Activated CD4-positive, alpha-beta memory T cell treated with anti-CD3 and anti-CD28 coated beads for 36 hours (primary cell): ENCODE results near the gene PDLIM4. TPM values are rescaled to one million over a fixed set of nuclear protein-coding genes. Genes with fewer than 3 reads are reported as not detected.

Source experiments
- CTCF ChIA-PET: fragments of 350-600 bp; sonication (Branson Sonifier 250); formaldehyde crosslinking; loops from one replicate; lab custom pipeline; 2021; ENCODE audit warnings: antibody characterized with exemption, inconsistent platforms; lab: Charles Lee
- POLR2A ChIA-PET: fragments of 350-600 bp; sonication (Branson Sonifier 250); formaldehyde crosslinking; loops from one replicate; lab custom pipeline; 2021; ENCODE audit warnings: antibody characterized with exemption; lab: Charles Lee
- DNase-seq: peaks from one replicate; pipeline ENCODE4 v3.0.0-alpha.2; 2020
- H3K27ac Mint-ChIP-seq: one replicate; pipeline ENCODE4 v1.8.0; 2021; ENCODE audit warnings: mixed read lengths
- H3K27me3 Mint-ChIP-seq: one replicate; pipeline ENCODE4 v1.8.0; 2021; ENCODE audit warnings: mixed read lengths
- H3K36me3 Mint-ChIP-seq: one replicate; pipeline ENCODE4 v1.8.0; 2021; ENCODE audit warnings: mixed read lengths
- H3K4me1 Mint-ChIP-seq: one replicate; pipeline ENCODE4 v1.8.0; 2021; ENCODE audit warnings: low read depth, mixed read lengths
- H3K4me3 Mint-ChIP-seq: one replicate; pipeline ENCODE4 v1.8.0; 2021; ENCODE audit warnings: mild to moderate bottlenecking, mixed read lengths
- H3K9me3 Mint-ChIP-seq: one replicate; pipeline ENCODE4 v1.8.0; 2021; ENCODE audit warnings: mixed read lengths
- intact Hi-C: fragments of 100-400 bp; cut with micrococcal nuclease; formaldehyde crosslinking; loops from one replicate; pipeline ENCODE4 v1.15.1; 2023
- total RNA-seq, 2 experiments: library from RNA; stranded (reverse); gene quantifications; one replicate each; pipeline ENCODE4 v1.2.3, GENCODE V29; 2021

The PDLIM4 gene
- total RNA-seq, 2 experiments from 2014 or later = not detected

GRCh38 chr5:132256783-132257130 is 739 bp upstream of the PDLIM4 start:
- DNase-seq = no peak
- no peak overlapping the region for H3K4me3 Mint-ChIP-seq
- H3K27me3 Mint-ChIP-seq = peaks cover 13% of the 10 kb centered on the region
- CTCF ChIA-PET = interaction anchor here (1.1 kb wide), 1 partner anchor 194 kb away, joined by 3 read pairs; no protein-coding TSS in a partner anchor
- H3K27ac Mint-ChIP-seq = no peak overlapping the region
- peaks cover 15% of the 10 kb centered on the region for H3K4me1 Mint-ChIP-seq
- POLR2A ChIA-PET = no interaction called here
- H3K36me3 Mint-ChIP-seq = no peaks in the 10 kb centered on the region
- intact Hi-C loops = no loop called here
- no peaks in the 10 kb centered on the region for H3K9me3 Mint-ChIP-seq

DNA sequence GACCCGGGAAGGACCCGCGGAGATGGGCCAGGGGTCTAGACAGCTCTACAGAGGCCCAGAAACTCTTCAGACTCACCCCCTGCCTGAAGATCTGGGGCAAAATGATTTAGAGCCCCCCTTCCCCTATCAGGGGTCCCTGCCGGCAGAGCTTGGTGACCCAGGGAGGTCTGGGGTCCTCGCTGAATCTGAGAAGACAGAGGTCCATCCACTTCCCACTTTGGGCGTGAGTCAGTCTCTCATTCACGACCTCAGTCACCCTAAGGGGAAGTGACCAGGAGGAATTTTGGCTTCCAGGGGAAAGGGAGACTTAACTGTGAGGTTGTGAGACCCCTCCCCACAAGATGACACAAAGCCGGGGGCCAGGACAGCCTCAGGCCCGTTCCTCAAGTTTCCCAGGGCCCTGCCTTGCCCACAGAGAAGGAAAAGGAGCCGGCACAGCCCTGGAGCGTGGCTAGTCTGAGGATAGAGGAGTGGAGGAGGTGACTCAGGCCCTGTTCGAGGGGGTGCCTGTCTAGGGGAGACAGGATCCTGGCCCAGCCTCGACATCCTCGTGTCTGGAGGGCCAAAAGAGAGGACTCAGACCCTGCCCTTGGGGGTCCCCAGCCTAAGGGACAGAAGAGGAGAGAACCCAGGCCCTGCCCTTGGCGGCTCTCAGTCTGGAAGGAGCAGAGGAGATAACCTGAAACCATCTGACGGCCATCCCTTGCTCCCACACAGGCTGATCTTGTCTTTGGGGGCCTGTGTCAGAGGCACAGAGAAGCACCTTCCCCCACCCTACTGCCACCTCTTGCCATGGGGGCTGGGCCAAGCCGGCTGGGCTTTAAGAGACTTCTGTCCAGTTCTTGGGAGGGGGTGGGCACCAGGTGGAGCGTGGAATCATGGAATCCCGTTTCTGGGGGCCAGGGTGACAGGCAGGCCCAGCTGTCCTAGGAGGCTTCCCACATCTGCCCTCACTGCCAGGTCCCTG is 889 bp downstream of the PDLIM4 start:
- ChIA-PET CTCF (no interaction called here), POLR2A (no interaction called here)
- H3K9me3 Mint-ChIP-seq = no peaks in the 10 kb centered on the region

DNA sequence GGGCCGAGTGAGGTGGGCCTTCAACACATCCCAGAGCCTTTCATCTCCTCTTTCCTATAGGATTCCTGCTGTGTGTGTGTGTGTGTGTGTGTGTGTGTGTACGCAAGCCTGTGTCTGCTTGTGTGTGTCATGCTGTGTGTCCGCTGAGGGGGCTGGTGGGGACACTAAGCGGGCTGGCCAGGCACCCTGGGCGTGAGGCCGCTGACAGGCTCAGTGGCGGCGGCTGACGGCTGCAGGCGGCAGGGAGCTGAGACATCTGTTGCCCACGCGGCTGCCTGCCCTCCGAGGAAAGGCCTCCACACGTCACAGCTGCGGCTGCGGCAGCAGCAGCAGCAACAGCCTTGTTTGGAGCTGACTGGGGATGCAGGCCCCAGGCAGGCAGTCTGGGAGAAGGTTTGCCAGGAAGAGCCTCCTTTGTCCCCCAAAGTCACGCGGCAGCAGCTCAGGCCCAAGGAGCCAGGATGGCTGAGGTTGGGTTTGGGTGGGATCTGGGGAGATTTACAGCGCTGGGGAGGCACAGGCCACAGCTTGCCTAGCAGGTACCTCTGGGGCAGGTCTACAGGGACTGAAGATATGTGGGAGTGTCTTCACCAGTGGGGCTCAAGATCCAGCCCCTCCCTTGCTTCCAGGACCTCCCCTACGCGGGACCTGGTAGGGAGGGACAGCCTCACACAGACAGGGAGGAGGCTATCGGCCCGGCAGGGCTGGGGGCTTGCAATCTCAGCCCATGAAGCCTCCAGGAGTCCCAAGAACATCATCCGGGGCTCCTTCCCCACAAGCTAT is 1.8 kb downstream of the PDLIM4 start:
- H3K36me3 Mint-ChIP-seq = no peaks in the 10 kb centered on the region

More for the DNA sequence above, 889 bp downstream of the PDLIM4 start:
- no peak overlapping the region for H3K4me3 Mint-ChIP-seq
- H3K27me3 Mint-ChIP-seq = peaks cover 13% of the 10 kb centered on the region
- H3K4me1 Mint-ChIP-seq = peaks cover 15% of the 10 kb centered on the region
- no peaks in the 10 kb centered on the region for H3K36me3 Mint-ChIP-seq
- no peak overlapping the region for H3K27ac Mint-ChIP-seq
- intact Hi-C loops = no loop called here
- DNase-seq = no peak

DNA sequence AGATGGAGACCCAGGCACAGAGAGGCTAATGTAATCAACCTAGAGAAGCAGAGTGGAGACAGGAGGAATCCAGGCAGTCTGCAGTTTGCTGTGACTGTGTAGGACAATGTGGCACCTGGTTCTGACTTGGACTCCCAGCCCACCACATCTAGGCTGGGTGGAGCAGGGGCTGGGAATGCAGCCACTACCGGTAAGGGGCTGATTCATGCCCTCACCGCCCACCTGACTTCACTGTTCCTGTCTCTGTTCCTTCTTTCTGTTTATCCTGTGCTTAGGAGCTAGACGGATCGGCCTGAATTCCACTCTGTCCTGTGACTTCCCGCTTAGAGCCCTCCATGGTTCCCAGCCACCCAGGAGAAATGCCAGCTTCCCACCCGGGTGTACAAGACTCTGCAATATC is 2.6 kb downstream of the PDLIM4 start:
- Mint-ChIP-seq H3K27me3 (peaks cover 13% of the 10 kb centered on the region), H3K27ac (no peak overlapping the region), H3K4me1 (peaks cover 15% of the 10 kb centered on the region), H3K4me3 (no peak overlapping the region), H3K9me3 (no peaks in the 10 kb centered on the region), H3K36me3 (no peaks in the 10 kb centered on the region)
- DNase-seq = peak; percentile 25
- POLR2A ChIA-PET = no interaction called here
- CTCF ChIA-PET = interaction anchor here (0.9 to 2.6 kb wide), 3 partner anchors 10 to 22 kb away, joined by 3 to 16 read pairs (median 5); no protein-coding TSS in a partner anchor
- intact Hi-C loops = loop anchor here (1.0 kb wide), 1 partner anchor 35 kb away; no protein-coding TSS in a partner anchor

More for the DNA sequence above, 1.8 kb downstream of the PDLIM4 start:
- H3K27ac Mint-ChIP-seq = no peak overlapping the region
- POLR2A ChIA-PET = no interaction called here
- intact Hi-C loops = no loop called here
- H3K4me1 Mint-ChIP-seq = peaks cover 15% of the 10 kb centered on the region
- H3K27me3 Mint-ChIP-seq = peaks cover 13% of the 10 kb centered on the region
- no peak for DNase-seq
- CTCF ChIA-PET = interaction anchor here (0.6 to 0.9 kb wide), 2 partner anchors 11 to 64 kb away, joined by 3 read pairs; no protein-coding TSS in a partner anchor
- H3K4me3 Mint-ChIP-seq = no peak overlapping the region
- H3K9me3 Mint-ChIP-seq = no peaks in the 10 kb centered on the region

DNA sequence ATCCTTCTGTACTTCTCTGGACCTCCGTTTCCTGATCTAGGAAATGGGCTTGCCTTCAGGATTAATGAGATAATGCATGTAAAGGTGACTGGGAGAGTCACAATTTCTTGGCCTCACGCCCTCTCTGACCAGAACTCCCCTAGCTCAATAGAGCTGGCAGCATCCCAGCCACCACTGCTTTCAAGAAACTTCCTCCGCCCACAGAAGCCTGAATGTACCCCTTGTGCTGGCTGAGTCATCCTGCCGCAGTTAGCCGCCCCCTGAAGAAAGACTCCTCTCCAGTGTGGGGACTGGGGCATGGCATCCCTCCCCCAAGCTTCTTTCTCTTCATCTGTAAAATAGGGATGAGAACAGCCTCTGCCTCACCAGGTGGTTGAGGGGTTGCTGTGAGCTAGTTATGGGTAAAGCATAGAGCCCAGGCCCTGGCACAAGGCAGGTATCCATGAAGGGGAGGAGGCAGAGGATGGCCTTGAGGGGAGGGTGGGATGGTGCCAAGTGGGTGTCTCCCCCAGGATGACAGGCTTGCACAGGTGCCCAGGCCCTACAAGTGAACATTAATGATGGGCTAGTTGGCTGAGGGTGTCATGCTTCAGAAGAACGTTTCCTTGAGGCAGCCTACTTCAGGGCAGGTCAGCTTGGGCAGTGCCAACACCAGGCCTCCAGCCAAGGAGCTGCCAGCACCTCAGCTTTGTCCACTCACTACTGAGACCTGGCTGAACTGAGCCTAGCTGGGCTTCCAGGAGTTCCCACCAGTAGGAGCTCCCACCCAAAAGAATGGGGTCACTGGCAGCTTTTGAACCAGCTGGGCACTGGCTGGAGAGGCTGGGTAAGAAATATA is 3.4 kb downstream of the PDLIM4 start:
- intact Hi-C loops = loop anchor here (1.0 kb wide), 1 partner anchor 34 kb away; no protein-coding TSS in a partner anchor
- Mint-ChIP-seq H3K27ac (no peak overlapping the region), H3K4me1 (peaks cover 15% of the 10 kb centered on the region), H3K36me3 (no peaks in the 10 kb centered on the region), H3K9me3 (no peaks in the 10 kb centered on the region), H3K4me3 (no peak overlapping the region), H3K27me3 (peaks cover 13% of the 10 kb centered on the region)
- CTCF ChIA-PET = interaction anchor here (0.6 to 2.6 kb wide), 4 partner anchors 12 to 205 kb away, joined by 3 to 16 read pairs (median 4); no protein-coding TSS in a partner anchor
- DNase-seq = peak; percentile 57
- POLR2A ChIA-PET = no interaction called here

DNA sequence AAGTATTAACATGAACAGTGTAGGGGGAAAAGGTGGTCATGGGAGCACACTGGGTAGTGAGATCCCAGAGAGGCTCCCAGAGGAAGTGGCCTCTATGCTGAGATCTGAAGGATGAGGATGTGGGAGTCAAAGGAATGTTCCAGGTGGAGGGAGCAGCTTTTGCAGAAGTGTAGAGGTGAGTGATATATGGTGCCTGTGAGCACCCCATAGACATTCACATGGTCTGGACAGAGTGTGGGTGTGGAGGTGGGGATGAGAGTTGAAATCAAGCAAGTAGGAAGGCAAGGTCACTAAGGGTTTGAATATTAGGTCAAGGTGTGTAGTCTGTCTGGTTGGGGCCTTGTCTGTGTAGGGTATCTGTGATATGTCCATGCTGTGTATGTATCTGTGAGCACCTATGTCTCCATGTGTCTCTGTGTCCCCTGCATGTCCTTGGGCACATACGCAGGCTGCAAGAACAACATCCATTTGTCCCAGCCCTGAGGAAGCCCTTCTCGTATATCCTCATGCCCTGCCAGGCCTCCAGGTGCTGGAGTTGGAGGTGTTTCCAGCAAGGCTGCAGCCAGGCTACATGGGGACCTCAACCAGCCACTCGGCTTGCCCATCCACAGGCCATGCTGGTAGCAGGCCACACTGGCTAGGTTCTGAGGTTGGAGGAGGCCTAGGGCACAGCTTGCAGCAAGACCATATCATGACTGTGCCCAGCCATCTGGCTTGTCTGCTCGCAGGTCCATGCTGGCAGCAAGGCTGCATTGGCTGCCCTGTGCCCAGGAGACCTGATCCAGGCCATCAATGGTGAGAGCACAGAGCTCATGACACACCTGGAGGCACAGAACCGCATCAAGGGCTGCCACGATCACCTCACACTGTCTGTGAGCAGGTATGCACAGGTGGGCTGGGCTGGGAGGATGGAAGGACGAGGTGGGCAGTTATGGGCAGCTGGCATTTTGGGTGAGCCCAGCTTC is 4.7 kb downstream of the PDLIM4 start:
- intact Hi-C loops = no loop called here
- peaks cover 4% of the 10 kb centered on the region for H3K27me3 Mint-ChIP-seq
- DNase-seq = no peak
- peaks cover 15% of the 10 kb centered on the region for H3K4me1 Mint-ChIP-seq
- no peaks in the 10 kb centered on the region for H3K36me3 Mint-ChIP-seq
- no peak overlapping the region for H3K4me3 Mint-ChIP-seq
- POLR2A ChIA-PET = interaction anchor here (1.3 kb wide), 1 partner anchor 32 kb away, joined by 4 read pairs; the partner anchor contains the start of gene SLC22A4
- no peaks in the 10 kb centered on the region for H3K9me3 Mint-ChIP-seq
- H3K27ac Mint-ChIP-seq = no peak overlapping the region
- CTCF ChIA-PET = interaction anchor here (0.6 to 2.7 kb wide), 4 partner anchors 10 to 204 kb away, joined by 3 to 16 read pairs (median 5); no protein-coding TSS in a partner anchor

DNA sequence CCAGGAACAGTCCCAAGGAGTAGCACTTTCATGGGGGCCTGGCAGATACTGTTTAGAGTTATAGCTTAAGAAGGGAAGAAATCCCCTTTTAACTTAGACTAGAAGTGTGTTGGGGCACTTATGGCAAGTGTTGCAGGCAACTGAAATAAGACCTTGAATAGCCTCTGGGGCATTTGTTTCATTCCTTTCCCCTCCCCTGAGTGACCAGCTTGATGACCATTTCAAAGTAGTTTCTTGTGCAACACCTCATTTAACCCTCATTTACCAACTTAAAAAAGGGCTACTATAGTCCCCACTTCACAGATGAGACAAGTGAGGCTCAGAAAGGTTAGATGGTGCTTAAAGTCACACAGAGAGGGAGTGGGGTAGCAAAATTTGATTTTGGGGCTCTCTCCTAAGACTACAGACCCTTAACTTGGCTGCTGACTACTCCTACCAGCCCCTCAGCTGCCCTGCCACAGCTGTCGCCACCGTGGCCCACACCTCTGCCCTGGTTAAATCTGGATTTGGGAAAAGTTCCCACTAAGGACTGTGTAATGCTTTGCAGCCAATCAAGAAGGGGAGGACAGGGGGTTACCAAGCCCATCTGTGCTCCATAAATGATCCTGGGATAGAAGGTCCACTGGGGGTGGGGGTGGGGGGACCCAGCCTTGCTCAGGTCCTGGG is 5.5 kb downstream of the PDLIM4 start:
- no peak overlapping the region for H3K27ac Mint-ChIP-seq
- H3K4me1 Mint-ChIP-seq = peaks cover 15% of the 10 kb centered on the region
- no peaks in the 10 kb centered on the region for H3K9me3 Mint-ChIP-seq
- no peak for DNase-seq
- ChIA-PET CTCF (interaction anchor here (0.6 to 2.7 kb wide), 4 partner anchors 9 to 25 kb away, joined by 3 to 16 read pairs (median 6); no protein-coding TSS in a partner anchor), POLR2A (interaction anchor here (1.3 kb wide), 1 partner anchor 31 kb away, joined by 4 read pairs; the partner anchor contains the start of gene SLC22A4)
- H3K36me3 Mint-ChIP-seq = no peaks in the 10 kb centered on the region
- no peak overlapping the region for H3K4me3 Mint-ChIP-seq
- H3K27me3 Mint-ChIP-seq = peaks cover 3% of the 10 kb centered on the region
- intact Hi-C loops = no loop called here

- Mint-ChIP-seq H3K27me3 (no peaks in the 10 kb centered on the region), H3K27ac (no peak overlapping the region)
- POLR2A ChIA-PET = interaction anchor here (0.6 to 1.0 kb wide), 2 partner anchors 26 to 30 kb away, joined by 3 read pairs; partner anchors contain the start of gene SLC22A4
Measured at GRCh38 chr5:132263548-132264261, 6.2 kb downstream of the PDLIM4 start.

DNA sequence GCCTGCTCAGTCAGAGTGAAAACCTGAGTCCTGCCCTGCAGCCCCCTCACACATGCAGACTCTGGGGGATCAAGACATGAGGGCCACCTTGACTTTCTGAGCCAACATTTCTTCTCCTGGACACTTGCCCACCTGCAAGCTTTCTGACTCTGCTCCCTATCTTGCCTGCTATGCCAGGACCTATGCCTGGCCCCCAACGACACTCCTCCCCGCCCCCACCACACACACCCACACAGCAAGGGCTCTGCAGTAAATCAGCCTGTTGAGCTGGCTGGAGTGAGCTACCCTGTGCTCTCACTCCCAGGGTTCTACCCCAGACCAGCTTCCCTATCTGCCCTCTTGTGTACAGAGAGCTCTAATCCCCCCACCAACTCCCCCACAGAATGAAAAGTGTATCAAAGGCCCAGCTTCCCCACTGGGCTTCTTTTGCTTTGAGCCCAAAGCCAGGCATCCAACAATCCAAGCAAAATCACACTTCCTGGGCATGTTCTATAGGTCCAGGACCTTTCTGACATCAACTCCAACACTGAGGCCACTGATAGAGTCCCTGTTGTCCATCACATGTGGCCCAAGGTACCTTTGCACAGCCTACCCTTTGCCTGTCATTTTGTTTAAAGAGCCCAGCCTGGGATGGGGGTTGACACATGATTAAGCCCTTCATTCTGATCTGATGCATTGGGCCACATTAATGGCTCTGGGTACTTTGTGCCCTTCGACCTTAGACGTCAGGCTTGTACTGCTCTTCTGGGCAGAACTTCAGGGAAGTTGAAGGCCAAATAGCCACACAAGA is 7.2 kb downstream of the PDLIM4 start:
- ChIA-PET CTCF (interaction anchor here (0.7 to 2.7 kb wide), 4 partner anchors 7 to 201 kb away, joined by 3 to 7 read pairs (median 4); no protein-coding TSS in a partner anchor), POLR2A (interaction anchor here (1.0 kb wide), 1 partner anchor 27 kb away, joined by 3 read pairs; no protein-coding TSS in a partner anchor)
- Mint-ChIP-seq H3K27ac (no peak overlapping the region), H3K27me3 (no peaks in the 10 kb centered on the region), H3K4me3 (no peak overlapping the region), H3K4me1 (peaks cover 12% of the 10 kb centered on the region), H3K36me3 (no peaks in the 10 kb centered on the region), H3K9me3 (no peaks in the 10 kb centered on the region)
- intact Hi-C loops = no loop called here
- DNase-seq = no peak

More at GRCh38 chr5:132263548-132264261, 6.2 kb downstream of the PDLIM4 start:
- peak; percentile 29 for DNase-seq
- CTCF ChIA-PET = interaction anchor here (0.9 to 2.7 kb wide), 4 partner anchors 8 to 30 kb away, joined by 3 to 7 read pairs (median 4); partner anchors contain the start of gene SLC22A4
- intact Hi-C loops = no loop called here
- Mint-ChIP-seq H3K9me3 (no peaks in the 10 kb centered on the region), H3K4me3 (no peak overlapping the region), H3K36me3 (no peaks in the 10 kb centered on the region), H3K4me1 (peaks cover 15% of the 10 kb centered on the region)
